ENCODE data around the gene SRC.

GRCh38 chr20:37442547-37442946 lies 96.6 kb downstream of the SRC start:
- TF ChIP-seq POLR2AphosphoS5 (IDR thresholded peaks at IDR 0.05) (no peak), CTCF (IDR thresholded peaks at IDR 0.05 in 8 of 11, conservative IDR thresholded peaks at IDR 0.05 in 3 of 11) (no peak)
